ENCODE results near the gene C4orf33.

DNA sequence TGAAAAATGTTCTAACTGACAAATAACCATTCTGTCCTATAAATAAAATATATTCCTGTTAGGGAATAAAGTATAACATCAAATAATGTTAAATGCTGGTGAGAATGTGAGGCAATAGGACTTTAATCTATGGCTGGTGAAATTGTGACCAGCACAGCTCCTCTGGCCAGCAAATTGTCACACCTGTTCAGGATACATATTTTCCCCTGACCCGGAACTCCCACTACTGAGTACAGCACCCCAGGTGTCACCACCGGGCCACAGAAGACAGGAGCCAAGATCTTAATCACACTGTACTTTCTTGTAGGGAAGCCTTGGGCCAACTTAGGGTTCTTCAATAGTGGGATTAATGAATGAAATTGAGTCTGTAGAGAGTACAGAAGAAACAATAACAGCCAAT lies 33.2 kb downstream of the C4orf33 start:
- TF ChIP-seq, protein P1, sequence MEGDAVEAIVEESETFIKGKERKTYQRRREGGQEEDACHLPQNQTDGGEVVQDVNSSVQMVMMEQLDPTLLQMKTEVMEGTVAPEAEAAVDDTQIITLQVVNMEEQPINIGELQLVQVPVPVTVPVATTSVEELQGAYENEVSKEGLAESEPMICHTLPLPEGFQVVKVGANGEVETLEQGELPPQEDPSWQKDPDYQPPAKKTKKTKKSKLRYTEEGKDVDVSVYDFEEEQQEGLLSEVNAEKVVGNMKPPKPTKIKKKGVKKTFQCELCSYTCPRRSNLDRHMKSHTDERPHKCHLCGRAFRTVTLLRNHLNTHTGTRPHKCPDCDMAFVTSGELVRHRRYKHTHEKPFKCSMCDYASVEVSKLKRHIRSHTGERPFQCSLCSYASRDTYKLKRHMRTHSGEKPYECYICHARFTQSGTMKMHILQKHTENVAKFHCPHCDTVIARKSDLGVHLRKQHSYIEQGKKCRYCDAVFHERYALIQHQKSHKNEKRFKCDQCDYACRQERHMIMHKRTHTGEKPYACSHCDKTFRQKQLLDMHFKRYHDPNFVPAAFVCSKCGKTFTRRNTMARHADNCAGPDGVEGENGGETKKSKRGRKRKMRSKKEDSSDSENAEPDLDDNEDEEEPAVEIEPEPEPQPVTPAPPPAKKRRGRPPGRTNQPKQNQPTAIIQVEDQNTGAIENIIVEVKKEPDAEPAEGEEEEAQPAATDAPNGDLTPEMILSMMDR (IDR thresholded peaks at IDR 0.05; ENCODE audit: low read length), result no peak
- TF ChIP-seq EZH2 (IDR thresholded peaks at IDR 0.05; ENCODE audit: borderline replicate concordance, low read length), result no peak

Measured in OCI-LY1 (cell line).